Measurements from ENCODE around the gene METRNL.

The METRNL gene

GRCh38 chr17:83058266-83058798, 21.1 kb upstream of the METRNL start:
- Histone ChIP-seq H3K79me2 (ENCODE audit: low read length) (no peaks in the 10 kb centered on the region), H3K9me3 (ENCODE audit: insufficient read depth, low read length) (no peaks in the 10 kb centered on the region), H3K27ac (ENCODE audit: low read length) (no peak overlapping the region), H3K9ac (ENCODE audit: low read length) (no peak overlapping the region), H4K20me1 (ENCODE audit: insufficient read depth, low read length) (no peaks in the 10 kb centered on the region), H3K36me3 (replicated peaks; ENCODE audit: low read depth, low read length) (no peaks in the 10 kb centered on the region), H3K4me1 (ENCODE audit: low read length) (peaks cover 9% of the 10 kb centered on the region), H3K4me3 (ENCODE audit: low read length) (no peak overlapping the region), H3K4me2 (ENCODE audit: low read length) (no peak overlapping the region), H2AFZ (ENCODE audit: low read depth, low read length) (no peak overlapping the region), H3K27me3 (ENCODE audit: low read depth, low read length) (no peaks in the 10 kb centered on the region)
- no peak for TF ChIP-seq CTCF (IDR thresholded peaks at IDR 0.05; ENCODE audit: low read depth, low read length)
- TF ChIP-seq EZH2phosphoT487 (IDR thresholded peaks at IDR 0.05; ENCODE audit: low read depth): no peak

GRCh38 chr17:83061586-83061985, 17.8 kb upstream of the METRNL start:
- Histone ChIP-seq H3K36me3 (replicated peaks; ENCODE audit: low read depth, low read length) (no peaks in the 10 kb centered on the region), H3K79me2 (ENCODE audit: low read length) (no peaks in the 10 kb centered on the region), H3K4me1 (ENCODE audit: low read length) (no peaks in the 10 kb centered on the region), H4K20me1 (ENCODE audit: insufficient read depth, low read length) (no peaks in the 10 kb centered on the region), H3K9me3 (ENCODE audit: insufficient read depth, low read length) (no peaks in the 10 kb centered on the region), H3K4me2 (ENCODE audit: low read length) (no peak overlapping the region), H3K27me3 (ENCODE audit: low read depth, low read length) (no peaks in the 10 kb centered on the region), H3K4me3 (ENCODE audit: low read length) (no peak overlapping the region), H2AFZ (ENCODE audit: low read depth, low read length) (no peak overlapping the region), H3K9ac (ENCODE audit: low read length) (no peak overlapping the region), H3K27ac (ENCODE audit: low read length) (no peak overlapping the region)
- TF ChIP-seq EZH2phosphoT487 (IDR thresholded peaks at IDR 0.05; ENCODE audit: low read depth) (no peak), CTCF (IDR thresholded peaks at IDR 0.05; ENCODE audit: low read depth, low read length) (no peak)

GRCh38 chr17:83062011-83062817, 17.2 kb upstream of the METRNL start:
- Histone ChIP-seq H4K20me1 (ENCODE audit: insufficient read depth, low read length) (no peaks in the 10 kb centered on the region), H3K4me3 (ENCODE audit: low read length) (no peak overlapping the region), H3K27me3 (ENCODE audit: low read depth, low read length) (no peaks in the 10 kb centered on the region), H2AFZ (ENCODE audit: low read depth, low read length) (no peak overlapping the region), H3K4me1 (ENCODE audit: low read length) (no peaks in the 10 kb centered on the region), H3K9ac (ENCODE audit: low read length) (no peak overlapping the region), H3K9me3 (ENCODE audit: insufficient read depth, low read length) (no peaks in the 10 kb centered on the region), H3K79me2 (ENCODE audit: low read length) (no peaks in the 10 kb centered on the region), H3K4me2 (ENCODE audit: low read length) (no peak overlapping the region), H3K27ac (ENCODE audit: low read length) (no peak overlapping the region), H3K36me3 (replicated peaks; ENCODE audit: low read depth, low read length) (no peaks in the 10 kb centered on the region)
- no peak for TF ChIP-seq EZH2phosphoT487 (IDR thresholded peaks at IDR 0.05; ENCODE audit: low read depth)
- TF ChIP-seq CTCF (IDR thresholded peaks at IDR 0.05; ENCODE audit: low read depth, low read length): no peak

GRCh38 chr17:83062818-83063671, 16.4 kb upstream of the METRNL start:
- Histone ChIP-seq H2AFZ (ENCODE audit: low read depth, low read length) (no peak overlapping the region), H3K27ac (ENCODE audit: low read length) (no peak overlapping the region), H3K4me1 (ENCODE audit: low read length) (no peaks in the 10 kb centered on the region), H3K27me3 (ENCODE audit: low read depth, low read length) (no peaks in the 10 kb centered on the region), H3K79me2 (ENCODE audit: low read length) (no peaks in the 10 kb centered on the region), H3K4me2 (ENCODE audit: low read length) (no peak overlapping the region), H3K9me3 (ENCODE audit: insufficient read depth, low read length) (no peaks in the 10 kb centered on the region), H3K4me3 (ENCODE audit: low read length) (no peak overlapping the region), H4K20me1 (ENCODE audit: insufficient read depth, low read length) (no peaks in the 10 kb centered on the region), H3K36me3 (replicated peaks; ENCODE audit: low read depth, low read length) (no peaks in the 10 kb centered on the region), H3K9ac (ENCODE audit: low read length) (no peak overlapping the region)
- TF ChIP-seq CTCF (IDR thresholded peaks at IDR 0.05; ENCODE audit: low read depth, low read length) (no peak), EZH2phosphoT487 (IDR thresholded peaks at IDR 0.05; ENCODE audit: low read depth) (no peak)
